Measurements from ENCODE around the gene SAMD10.

Gene SAMD10

GRCh38 chr20:63953764-63954429 lies 25.5 kb downstream of the SAMD10 start:
- no peak for TF ChIP-seq CTCF (IDR thresholded peaks at IDR 0.05; ENCODE audit: low read depth, low read length, missing control alignments)
- H3K4me3 ChIP-seq (ENCODE audit: low read depth, low read length) = no peak overlapping the region
- DNase-seq (ENCODE audit: low read depth) = no peak

GRCh38 chr20:63952769-63953168 lies 26.7 kb downstream of the SAMD10 start:
- TF ChIP-seq CTCF (IDR thresholded peaks at IDR 0.05; ENCODE audit: low read depth, low read length, missing control alignments) = no peak
- DNase-seq (ENCODE audit: low read depth) = no peak

GRCh38 chr20:63952210-63952535 lies 27.3 kb downstream of the SAMD10 start:
- TF ChIP-seq CTCF (IDR thresholded peaks at IDR 0.05; ENCODE audit: low read depth, low read length, missing control alignments) = no peak
- DNase-seq (ENCODE audit: low read depth) = no peak
- H3K4me3 ChIP-seq (ENCODE audit: low read depth, low read length) = no peak overlapping the region

More at GRCh38 chr20:63952769-63953168, 26.7 kb downstream of the SAMD10 start:
- H3K4me3 ChIP-seq (ENCODE audit: low read depth, low read length) = no peak overlapping the region

GRCh38 chr20:63951398-63952209 lies 27.8 kb downstream of the SAMD10 start:
- H3K4me3 ChIP-seq (ENCODE audit: low read depth, low read length) = no peak overlapping the region
- no peak for TF ChIP-seq CTCF (IDR thresholded peaks at IDR 0.05; ENCODE audit: low read depth, low read length, missing control alignments)
- DNase-seq (ENCODE audit: low read depth) = no peak

- no peak for TF ChIP-seq CTCF (IDR thresholded peaks at IDR 0.05; ENCODE audit: low read depth, low read length, missing control alignments)
- no peak overlapping the region for H3K4me3 ChIP-seq (ENCODE audit: low read depth, low read length)
- DNase-seq (ENCODE audit: low read depth) = no peak
These were observed 28.6 kb downstream of the SAMD10 start for GRCh38 chr20:63950701-63951397.

GRCh38 chr20:63947638-63948456 lies 31.6 kb downstream of the SAMD10 start:
- TF ChIP-seq CTCF (IDR thresholded peaks at IDR 0.05; ENCODE audit: low read depth, low read length, missing control alignments) = peak; percentile 1
- no peak for DNase-seq (ENCODE audit: low read depth)
- no peak overlapping the region for H3K4me3 ChIP-seq (ENCODE audit: low read depth, low read length)

All from GM12864 (cell line).